IMR-90 (cell line): Measurements from ENCODE around the gene ALKBH1.

Experiments
- BHLHE40 ChIP-seq: fragments of 150-350 bp; IDR thresholded peaks from 2 replicates; pipeline ENCODE4 v1.6.1; 2016; ENCODE audit warnings: mild to moderate bottlenecking, low read depth, low read length
- CEBPB ChIP-seq: IDR thresholded peaks from 2 replicates; pipeline ENCODE4 v1.6.1; 2012; ENCODE audit warnings: low read depth, low read length, improper control_type of control experiment
- CTCF ChIP-seq: conservative IDR thresholded peaks from 2 replicates; pipeline ENCODE4 v1.5.1; 2012; ENCODE audit warnings: mild to moderate bottlenecking, low read depth, low read length, improper control_type of control experiment
- ELK1 ChIP-seq: fragments of 150-350 bp; IDR thresholded peaks from 2 replicates; pipeline ENCODE4 v1.6.1; 2016; ENCODE audit warnings: low read depth, mild to moderate bottlenecking, low read length, moderate library complexity, borderline replicate concordance
- NFE2L2 ChIP-seq: fragments of 150-350 bp; IDR thresholded peaks from 2 replicates; pipeline ENCODE4 v1.6.1; 2016; ENCODE audit warnings: low read depth, mild to moderate bottlenecking, low read length
- POLR2A ChIP-seq: IDR thresholded peaks from 2 replicates; pipeline ENCODE4 v1.6.1; 2012; ENCODE audit warnings: mild to moderate bottlenecking, low read depth, low read length
- RAD21 ChIP-seq: IDR thresholded peaks from 2 replicates; pipeline ENCODE4 v1.6.1; 2012; ENCODE audit warnings: low read length, improper control_type of control experiment
- RCOR1 ChIP-seq: IDR thresholded peaks from 2 replicates; pipeline ENCODE4 v1.6.1; 2012; ENCODE audit warnings: mild to moderate bottlenecking, low read length, improper control_type of control experiment; ENCODE audit not compliant: insufficient replicate concordance
- SMC3 ChIP-seq: fragments of 150-350 bp; IDR thresholded peaks from 2 replicates; pipeline ENCODE4 v1.6.1; 2016; ENCODE audit warnings: low read depth, mild to moderate bottlenecking, antibody characterized with exemption, low read length, moderate library complexity
- TF ChIP-seq, protein P1 (sequence below): fragments of 150-350 bp; IDR thresholded peaks from 2 replicates; pipeline ENCODE4 v1.6.1; 2017; ENCODE audit warnings: mild to moderate bottlenecking, antibody characterized with exemption, low read length, low read depth

DNA sequence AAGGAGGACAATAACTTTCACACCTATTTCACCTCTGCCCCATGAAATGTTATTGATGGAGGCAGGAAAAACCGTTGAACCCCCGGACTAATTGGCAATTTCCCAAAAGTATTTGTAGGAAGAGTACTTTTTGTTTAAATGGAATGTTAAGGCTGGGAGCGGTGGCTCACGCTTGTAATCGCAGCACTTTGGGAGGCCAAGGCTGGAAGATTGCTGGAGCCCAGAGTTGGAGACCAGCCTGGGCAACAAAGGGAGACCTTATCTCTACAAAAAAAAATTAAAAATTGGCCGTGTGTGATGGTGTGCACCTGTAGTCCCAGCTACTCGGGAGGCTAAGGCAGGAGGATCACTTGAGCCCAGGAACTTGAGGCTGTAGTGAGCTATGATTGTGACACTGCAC, 65.4 kb downstream of the ALKBH1 start:
- no peak for TF ChIP-seq CTCF
- no peak for TF ChIP-seq SMC3
- no peak for TF ChIP-seq POLR2A
- no peak for TF ChIP-seq CEBPB
- no peak for TF ChIP-seq RCOR1
- no peak for TF ChIP-seq ELK1
- no peak for TF ChIP-seq RAD21
- TF ChIP-seq, protein P1, sequence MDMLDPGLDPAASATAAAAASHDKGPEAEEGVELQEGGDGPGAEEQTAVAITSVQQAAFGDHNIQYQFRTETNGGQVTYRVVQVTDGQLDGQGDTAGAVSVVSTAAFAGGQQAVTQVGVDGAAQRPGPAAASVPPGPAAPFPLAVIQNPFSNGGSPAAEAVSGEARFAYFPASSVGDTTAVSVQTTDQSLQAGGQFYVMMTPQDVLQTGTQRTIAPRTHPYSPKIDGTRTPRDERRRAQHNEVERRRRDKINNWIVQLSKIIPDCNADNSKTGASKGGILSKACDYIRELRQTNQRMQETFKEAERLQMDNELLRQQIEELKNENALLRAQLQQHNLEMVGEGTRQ, result no peak
- no peak for TF ChIP-seq BHLHE40
- TF ChIP-seq NFE2L2, result no peak
